Nephron (organoid): ENCODE measurements around the gene CTSZ.

Source experiments
- H3K27ac Mint-ChIP-seq, 3 experiments: 2 replicates each; pipeline ENCODE4 v1.8.0; 2020; ENCODE audit warnings: mixed read lengths in 3 of 3, mild to moderate bottlenecking in 2 of 3, moderate library complexity in 1 of 3
- H3K27me3 Mint-ChIP-seq: 2 replicates; pipeline ENCODE4 v1.8.0; 2021; ENCODE audit warnings: low read depth, mild to moderate bottlenecking, moderate library complexity, mixed read lengths
- H3K36me3 Mint-ChIP-seq: 2 replicates; pipeline ENCODE4 v1.8.0; 2020; ENCODE audit warnings: low read depth, mixed read lengths
- H3K4me1 Mint-ChIP-seq: 2 replicates; pipeline ENCODE4 v1.8.0; 2020; ENCODE audit warnings: mixed read lengths
- H3K4me3 Mint-ChIP-seq, 3 experiments: 2 replicates each; pipeline ENCODE4 v1.8.0; 2020; ENCODE audit warnings: mild to moderate bottlenecking in 3 of 3, mixed read lengths in 3 of 3, moderate library complexity in 2 of 3
- H3K9me3 Mint-ChIP-seq: 2 replicates; pipeline ENCODE4 v1.8.0; 2020; ENCODE audit warnings: mixed read lengths
- CTCF ChIP-seq, 3 experiments: fragments of 200-600 bp; sonication (generic); IDR thresholded peaks; one replicate each; pipeline ENCODE4 v1.5.0; 2021; ENCODE audit warnings: antibody characterized with exemption in 3 of 3; ENCODE audit not compliant: unreplicated experiment in 3 of 3

Gene CTSZ

GRCh38 chr20:59019217-59019616 is 12.2 kb upstream of the CTSZ start, which contains the start of gene TUBB1:
Gene TUBB1 (plus strand): TSS chr20:59019429. CDS start chr20:59019523, 94 bp downstream.
- H3K36me3 Mint-ChIP-seq: peaks cover 19% of the 10 kb centered on the region
- H3K4me1 Mint-ChIP-seq: peaks cover 21% of the 10 kb centered on the region
- no peak within 1 kb of the TSS for H3K4me3 Mint-ChIP-seq
- no peaks in the 10 kb centered on the region for H3K9me3 Mint-ChIP-seq
- no peak for TF ChIP-seq CTCF (IDR thresholded peaks at IDR 0.05; ENCODE audit: unreplicated experiment in 3 of 3)
- no peak within 1 kb of the TSS for H3K27ac Mint-ChIP-seq
- peaks cover 8% of the 10 kb centered on the region for H3K27me3 Mint-ChIP-seq

GRCh38 chr20:59018817-59019216 is 11.8 kb upstream of the CTSZ start:
- Mint-ChIP-seq H3K27ac (no peak overlapping the region), H3K9me3 (no peaks in the 10 kb centered on the region), H3K36me3 (peaks cover 15% of the 10 kb centered on the region), H3K4me1 (peaks cover 22% of the 10 kb centered on the region), H3K27me3 (peaks cover 8% of the 10 kb centered on the region), H3K4me3 (no peak overlapping the region)
- no peak for TF ChIP-seq CTCF (IDR thresholded peaks at IDR 0.05; ENCODE audit: unreplicated experiment in 3 of 3)

GRCh38 chr20:59017493-59018231 is 10.6 kb upstream of the CTSZ start:
- Mint-ChIP-seq H3K27me3 (peaks cover 12% of the 10 kb centered on the region), H3K9me3 (no peaks in the 10 kb centered on the region), H3K4me3 (no peak overlapping the region), H3K4me1 (peaks cover 19% of the 10 kb centered on the region), H3K36me3 (peaks cover 5% of the 10 kb centered on the region), H3K27ac (no peak overlapping the region)
- no peak for TF ChIP-seq CTCF (IDR thresholded peaks at IDR 0.05; ENCODE audit: unreplicated experiment in 3 of 3)

DNA sequence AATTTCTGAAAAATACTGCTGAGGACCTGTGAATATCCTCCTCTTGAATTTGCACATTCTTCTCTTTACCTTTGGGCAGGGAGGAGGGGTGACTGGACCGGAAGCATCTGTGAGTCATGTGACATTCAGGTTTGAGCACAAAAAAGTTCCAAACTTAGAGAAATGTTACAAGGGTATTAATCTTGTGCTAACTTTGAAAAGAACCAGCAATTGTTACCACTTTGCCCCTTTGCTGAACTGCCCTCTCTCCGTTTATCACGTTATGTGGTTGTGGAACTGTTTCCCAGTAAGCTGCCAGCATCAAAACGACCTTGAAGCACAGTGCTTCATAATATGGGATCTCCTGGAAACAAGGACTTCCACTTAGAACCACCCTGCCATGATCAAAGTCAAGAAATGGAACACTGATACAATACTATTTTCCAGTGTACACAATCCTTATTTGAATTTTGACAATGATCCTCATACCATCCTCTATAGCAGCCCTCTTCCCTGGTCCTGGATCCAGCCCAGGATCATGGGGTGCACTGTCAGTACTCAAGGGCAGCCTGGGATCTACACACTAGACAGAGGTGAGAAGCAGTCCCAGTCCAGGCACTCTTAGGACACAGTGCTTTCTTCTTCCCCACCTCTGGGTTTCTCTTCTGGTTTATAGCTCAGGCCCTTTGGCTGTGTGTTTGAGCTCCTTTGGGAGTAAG is 9.9 kb upstream of the CTSZ start:
- Mint-ChIP-seq H3K36me3 (no peaks in the 10 kb centered on the region), H3K27me3 (peaks cover 14% of the 10 kb centered on the region), H3K9me3 (no peaks in the 10 kb centered on the region), H3K4me1 (peaks cover 13% of the 10 kb centered on the region), H3K27ac (peak overlapping the region in 1 of 3 experiments; percentile 31), H3K4me3 (no peak overlapping the region)
- no peak for TF ChIP-seq CTCF (IDR thresholded peaks at IDR 0.05; ENCODE audit: unreplicated experiment in 3 of 3)

DNA sequence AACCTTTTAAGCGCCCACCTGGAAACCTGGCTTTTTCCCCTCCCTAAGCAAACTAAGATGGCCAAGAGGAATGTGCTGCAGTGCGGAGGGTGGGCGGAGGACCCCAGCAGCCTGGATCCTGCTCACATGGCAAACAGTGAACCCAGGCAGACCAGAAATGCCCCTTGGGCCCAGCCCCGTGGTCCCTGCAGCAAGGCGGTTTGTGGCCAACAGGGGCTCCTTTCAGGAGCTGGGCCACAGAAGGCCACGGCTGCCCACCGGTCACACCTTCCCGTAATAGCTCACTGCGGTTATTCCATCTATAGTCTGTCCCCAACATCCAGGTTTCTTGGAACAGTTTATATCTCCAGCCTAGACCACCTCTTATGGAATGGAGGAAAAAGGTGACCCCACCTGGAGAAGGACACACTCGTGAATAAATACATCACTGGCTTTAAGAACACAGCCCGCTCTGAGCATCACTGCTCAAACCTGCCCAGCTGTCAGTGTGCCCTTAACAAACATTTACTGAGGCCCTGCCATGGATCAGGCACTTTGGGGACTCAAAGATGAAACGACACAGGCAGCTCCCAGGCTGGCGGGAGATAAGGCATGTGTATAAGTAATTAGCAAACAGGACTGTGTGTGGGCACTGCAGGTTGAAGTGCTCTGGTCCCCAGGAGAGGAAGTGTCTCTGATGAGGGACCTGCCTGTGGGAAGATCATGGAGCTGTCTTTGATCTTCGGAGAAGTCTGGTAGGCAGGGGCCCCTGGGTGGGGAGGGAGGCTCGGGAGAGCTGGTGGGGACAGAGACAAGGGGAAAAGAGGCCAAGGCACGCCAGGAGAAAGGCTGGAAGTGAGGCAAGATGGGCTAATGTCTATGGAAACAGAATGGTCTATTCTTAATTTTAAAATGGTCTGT is 9.0 kb upstream of the CTSZ start:
- Mint-ChIP-seq H3K27me3 (peaks cover 19% of the 10 kb centered on the region), H3K4me3 (no peak overlapping the region), H3K9me3 (no peaks in the 10 kb centered on the region), H3K36me3 (no peaks in the 10 kb centered on the region), H3K4me1 (peaks cover 10% of the 10 kb centered on the region), H3K27ac (no peak overlapping the region)
- TF ChIP-seq CTCF (IDR thresholded peaks at IDR 0.05; ENCODE audit: unreplicated experiment in 3 of 3): no peak
